ENCODE data around the gene INSIG1. TPM values are rescaled to one million over a fixed set of nuclear protein-coding genes. Genes with fewer than 3 reads are reported as not detected.

Gene INSIG1
- total RNA-seq, 1 donor from 2014 or later = 302 TPM

GRCh38 chr7:155329225-155329624 lies 31.5 kb downstream of the INSIG1 start:
- Histone ChIP-seq H3K36me3 (ENCODE audit: control insufficient read depth, insufficient read depth, low read length) (no peaks in the 10 kb centered on the region), H3K27me3 (ENCODE audit: control insufficient read depth, insufficient read depth, low read length) (peaks cover 2% of the 10 kb centered on the region), H3K4me3 (ENCODE audit: low read depth, low read length) (no peak overlapping the region)
- DNase-seq (ENCODE audit: low read depth) = no peak
- TF ChIP-seq CTCF (IDR thresholded peaks at IDR 0.05; ENCODE audit: insufficient read depth, low read length, poor library complexity, severe bottlenecking) = no peak

DNA sequence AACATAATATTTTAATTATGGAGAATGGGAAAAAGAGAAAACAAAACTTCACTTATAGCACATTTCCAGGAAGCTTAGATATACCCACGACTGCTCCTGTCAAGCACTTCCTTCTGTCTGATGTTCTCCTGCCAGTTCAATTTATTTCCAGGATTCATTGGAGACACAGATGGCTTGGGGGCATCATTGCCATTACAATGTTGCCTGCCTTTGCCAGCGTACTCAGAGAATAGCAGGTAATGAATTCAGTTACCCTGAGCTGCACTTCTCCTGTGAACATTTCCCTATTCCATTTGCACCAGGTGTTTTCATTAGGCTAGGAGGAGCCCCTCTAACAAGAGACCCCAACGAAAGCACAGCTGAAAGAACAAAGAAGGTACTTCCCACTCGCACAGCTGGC lies 33.7 kb downstream of the INSIG1 start:
- Histone ChIP-seq H3K27me3 (ENCODE audit: control insufficient read depth, insufficient read depth, low read length) (peaks cover 2% of the 10 kb centered on the region), H3K36me3 (ENCODE audit: control insufficient read depth, insufficient read depth, low read length) (no peaks in the 10 kb centered on the region), H3K4me3 (ENCODE audit: low read depth, low read length) (no peak overlapping the region)
- TF ChIP-seq CTCF (IDR thresholded peaks at IDR 0.05; ENCODE audit: insufficient read depth, low read length, poor library complexity, severe bottlenecking) = no peak
- no peak for DNase-seq (ENCODE audit: low read depth)

DNA sequence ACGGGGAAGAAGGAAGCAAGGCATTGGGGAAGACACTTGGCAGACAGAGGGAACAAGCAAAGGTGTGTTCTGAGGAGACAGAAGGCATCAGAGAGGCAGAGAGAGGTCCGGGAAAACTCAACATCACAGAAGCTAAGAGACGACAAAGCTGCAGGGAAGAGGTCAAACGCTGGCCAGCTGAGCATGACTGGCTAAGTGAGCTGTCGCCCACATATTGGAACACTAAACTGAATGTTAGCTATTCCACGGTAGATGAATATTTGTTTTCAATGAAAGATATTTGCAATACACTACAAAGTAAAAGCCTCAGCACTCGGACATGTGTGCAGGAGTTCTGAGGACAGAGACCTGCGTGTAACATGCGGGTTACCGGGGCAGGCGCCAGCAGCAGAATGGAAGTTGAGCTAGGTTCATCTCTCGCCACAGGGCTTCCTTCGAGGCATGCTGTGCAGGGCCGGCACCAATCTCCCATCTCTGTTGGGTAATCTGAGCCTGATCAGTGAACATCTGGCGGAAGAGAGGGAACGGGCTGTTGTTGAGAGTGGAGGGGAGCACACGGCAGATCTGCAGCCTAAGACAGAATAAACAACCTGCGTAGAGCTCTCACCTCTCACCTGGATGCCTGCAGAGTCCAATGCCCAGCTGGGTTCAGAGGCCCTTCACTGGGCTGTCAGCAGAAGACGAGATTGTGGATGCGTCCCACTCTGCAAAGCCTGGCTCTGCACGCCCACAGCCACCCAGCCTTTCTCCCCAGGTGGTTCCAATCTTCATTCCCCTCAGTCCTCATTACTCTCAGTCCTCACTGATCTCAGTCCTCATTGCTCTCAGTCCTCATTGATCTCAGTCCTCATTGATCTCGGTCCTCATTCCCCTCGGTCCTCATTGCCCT lies 35.9 kb downstream of the INSIG1 start:
- TF ChIP-seq CTCF (IDR thresholded peaks at IDR 0.05; ENCODE audit: insufficient read depth, low read length, poor library complexity, severe bottlenecking) = no peak
- DNase-seq (ENCODE audit: low read depth) = no peak
- Histone ChIP-seq H3K36me3 (ENCODE audit: control insufficient read depth, insufficient read depth, low read length) (no peaks in the 10 kb centered on the region), H3K4me3 (ENCODE audit: low read depth, low read length) (no peak overlapping the region), H3K27me3 (ENCODE audit: control insufficient read depth, insufficient read depth, low read length) (peaks cover 3% of the 10 kb centered on the region)

GRCh38 chr7:155336812-155337602 lies 39.3 kb downstream of the INSIG1 start:
- Histone ChIP-seq H3K4me3 (ENCODE audit: low read depth, low read length) (no peak overlapping the region), H3K27me3 (ENCODE audit: control insufficient read depth, insufficient read depth, low read length) (peaks cover 13% of the 10 kb centered on the region), H3K36me3 (ENCODE audit: control insufficient read depth, insufficient read depth, low read length) (no peaks in the 10 kb centered on the region)
- no peak for DNase-seq (ENCODE audit: low read depth)
- TF ChIP-seq CTCF (IDR thresholded peaks at IDR 0.05; ENCODE audit: insufficient read depth, low read length, poor library complexity, severe bottlenecking) = no peak

DNA sequence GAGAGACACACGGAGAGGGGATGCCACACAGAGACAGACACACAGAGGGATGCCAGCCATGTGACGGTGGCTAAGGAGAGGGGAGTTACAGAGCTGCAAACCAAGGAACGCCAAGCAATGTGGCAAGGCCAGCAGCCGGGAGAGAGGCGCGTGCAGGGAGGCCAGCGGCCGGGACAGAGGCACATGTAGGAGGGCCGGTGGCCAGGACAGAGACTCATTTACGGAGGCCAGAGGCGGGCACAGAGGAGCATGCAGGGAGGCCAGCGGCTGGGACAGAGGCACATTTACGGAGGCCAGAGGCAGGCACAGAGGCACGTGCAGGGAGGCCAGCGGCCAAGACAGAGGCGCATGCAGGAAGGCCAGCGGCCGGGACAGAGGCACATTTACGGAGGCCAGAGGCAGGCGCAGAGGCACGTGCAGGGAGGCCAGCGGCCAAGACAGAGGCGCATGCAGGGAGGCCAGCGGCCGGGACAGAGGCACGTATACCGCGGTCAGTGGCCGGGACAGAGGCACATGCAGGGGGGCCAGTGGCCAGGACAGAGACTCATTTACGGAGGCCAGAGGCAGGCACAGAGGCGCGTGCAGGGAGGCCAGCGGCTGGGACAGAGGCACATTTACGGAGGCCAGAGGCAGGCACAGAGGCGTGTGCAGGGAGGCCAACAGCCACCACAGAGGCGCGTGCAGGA lies 40.4 kb downstream of the INSIG1 start:
- H3K27me3 ChIP-seq (ENCODE audit: control insufficient read depth, insufficient read depth, low read length) = peaks cover 13% of the 10 kb centered on the region
- H3K4me3 ChIP-seq (ENCODE audit: low read depth, low read length) = no peak overlapping the region
- TF ChIP-seq CTCF (IDR thresholded peaks at IDR 0.05; ENCODE audit: insufficient read depth, low read length, poor library complexity, severe bottlenecking) = no peak
- H3K36me3 ChIP-seq (ENCODE audit: control insufficient read depth, insufficient read depth, low read length) = no peaks in the 10 kb centered on the region
- DNase-seq (ENCODE audit: low read depth) = no peak
